SU-DHL-6 (cell line): ENCODE results near the gene ZDHHC24.

Experiments used
- H2AFZ ChIP-seq: fragments of 200-600 bp; sonication (generic); 2 replicates; pipeline ENCODE4 v1.6.1; 2014; ENCODE audit warnings: low read depth, mild to moderate bottlenecking, moderate library complexity, mixed read lengths, antibody characterized with exemption, low read length; ENCODE audit not compliant: severe bottlenecking
- H3F3A ChIP-seq: fragments of 200-600 bp; shearing (Covaris generic); 2 replicates; pipeline ENCODE4 v1.6.0; 2016; ENCODE audit warnings: antibody characterized with exemption, mild to moderate bottlenecking; ENCODE audit not compliant: insufficient read depth
- H3K27ac ChIP-seq: fragments of 200-600 bp; sonication (generic); 2 replicates; pipeline ENCODE4 v1.5.1; 2016; ENCODE audit warnings: low read depth, mild to moderate bottlenecking, low read length, moderate library complexity, mixed read lengths
- H3K27me3 ChIP-seq: fragments of 200-600 bp; sonication (generic), shearing (Covaris generic); 2 replicates; pipeline ENCODE4 v1.6.0; 2014; ENCODE audit warnings: mild to moderate bottlenecking, low read length
- H3K36me3 ChIP-seq: fragments of 200-600 bp; sonication (generic); 2 replicates; pipeline ENCODE4 v1.6.1; 2014; ENCODE audit warnings: mild to moderate bottlenecking, low read length, mixed read lengths
- H3K4me2 ChIP-seq: fragments of 300-600, 200-600 bp; shearing (Covaris generic), sonication (generic); 2 replicates; pipeline ENCODE4 v1.6.0; 2014; ENCODE audit warnings: low read length, low read depth, mild to moderate bottlenecking; ENCODE audit not compliant: poor library complexity, severe bottlenecking
- H3K4me3 ChIP-seq: fragments of 200-600 bp; sonication (generic); 2 replicates; pipeline ENCODE4 v1.5.1; 2014; ENCODE audit warnings: antibody characterized with exemption, low read length, mild to moderate bottlenecking, mixed read lengths; ENCODE audit not compliant: insufficient read depth, poor library complexity, severe bottlenecking
- H3K79me2 ChIP-seq: fragments of 200-600 bp; sonication (generic); 2 replicates; pipeline ENCODE4 v1.6.1; 2014; ENCODE audit warnings: mild to moderate bottlenecking, low read length, moderate library complexity; ENCODE audit not compliant: insufficient read depth
- H3K9ac ChIP-seq: fragments of 200-600 bp; sonication (generic); 2 replicates; pipeline ENCODE4 v1.7.0; 2014; ENCODE audit warnings: mild to moderate bottlenecking, low read length
- H3K9me2 ChIP-seq: fragments of 200-600 bp; sonication (generic); replicated peaks from 2 replicates; pipeline ENCODE4 v1.6.1; 2014; ENCODE audit warnings: low read length; ENCODE audit not compliant: insufficient read depth
- H3K9me3 ChIP-seq: fragments of 200-600 bp; sonication (generic); 2 replicates; pipeline ENCODE4 v1.6.1; 2014; ENCODE audit warnings: low read length, mixed read lengths; ENCODE audit not compliant: insufficient read depth
- H4K20me1 ChIP-seq: fragments of 200-600 bp; sonication (generic); 2 replicates; pipeline ENCODE4 v1.6.1; 2014; ENCODE audit warnings: low read depth, mild to moderate bottlenecking, antibody characterized with exemption, low read length, moderate library complexity, mixed read lengths
- EZH2phosphoT487 ChIP-seq: fragments of 200-600 bp; sonication (generic), shearing (Covaris generic); conservative IDR thresholded peaks from 2 replicates; pipeline ENCODE4 v1.6.1; 2018; ENCODE audit warnings: mild to moderate bottlenecking, antibody characterized with exemption, low read length, moderate library complexity, mixed read lengths
- TF ChIP-seq, protein P1 (sequence below): fragments of 200-600 bp; sonication (generic); IDR thresholded peaks from one replicate; pipeline ENCODE4 v1.5.1; 2017; ENCODE audit warnings: antibody characterized with exemption, mild to moderate bottlenecking, low read length, moderate library complexity; ENCODE audit not compliant: insufficient read depth, poor library complexity, severe bottlenecking

ZDHHC24 gene

DNA sequence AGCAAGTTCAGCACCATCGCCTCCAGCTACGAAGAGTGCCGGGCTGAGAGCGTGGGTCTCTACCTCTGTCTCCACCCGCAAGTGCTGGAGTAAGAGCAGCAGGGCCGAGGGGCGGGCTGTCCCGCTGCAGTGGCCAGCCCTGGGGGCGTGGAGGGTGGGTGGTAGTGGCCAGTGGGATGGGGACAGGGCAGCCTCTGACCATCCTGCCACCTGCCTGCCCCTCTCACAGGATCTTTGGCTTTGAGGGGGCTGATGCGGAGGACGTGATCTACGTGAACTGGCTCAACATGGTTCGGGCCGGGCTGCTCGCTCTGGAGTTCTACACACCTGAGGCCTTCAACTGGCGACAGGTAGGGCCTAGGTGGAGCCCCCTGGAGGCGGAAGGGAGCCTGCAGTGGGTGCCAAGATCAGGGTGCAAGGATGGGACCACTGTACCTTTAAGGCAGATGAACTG, 50.4 kb downstream of the ZDHHC24 start:
- no peaks in the 10 kb centered on the region for H3F3A ChIP-seq
- H3K4me2 ChIP-seq = no peak overlapping the region
- H3K27ac ChIP-seq = no peak overlapping the region
- no peaks in the 10 kb centered on the region for H3K9me2 ChIP-seq
- TF ChIP-seq EZH2phosphoT487 = no peak
- TF ChIP-seq, protein P1, sequence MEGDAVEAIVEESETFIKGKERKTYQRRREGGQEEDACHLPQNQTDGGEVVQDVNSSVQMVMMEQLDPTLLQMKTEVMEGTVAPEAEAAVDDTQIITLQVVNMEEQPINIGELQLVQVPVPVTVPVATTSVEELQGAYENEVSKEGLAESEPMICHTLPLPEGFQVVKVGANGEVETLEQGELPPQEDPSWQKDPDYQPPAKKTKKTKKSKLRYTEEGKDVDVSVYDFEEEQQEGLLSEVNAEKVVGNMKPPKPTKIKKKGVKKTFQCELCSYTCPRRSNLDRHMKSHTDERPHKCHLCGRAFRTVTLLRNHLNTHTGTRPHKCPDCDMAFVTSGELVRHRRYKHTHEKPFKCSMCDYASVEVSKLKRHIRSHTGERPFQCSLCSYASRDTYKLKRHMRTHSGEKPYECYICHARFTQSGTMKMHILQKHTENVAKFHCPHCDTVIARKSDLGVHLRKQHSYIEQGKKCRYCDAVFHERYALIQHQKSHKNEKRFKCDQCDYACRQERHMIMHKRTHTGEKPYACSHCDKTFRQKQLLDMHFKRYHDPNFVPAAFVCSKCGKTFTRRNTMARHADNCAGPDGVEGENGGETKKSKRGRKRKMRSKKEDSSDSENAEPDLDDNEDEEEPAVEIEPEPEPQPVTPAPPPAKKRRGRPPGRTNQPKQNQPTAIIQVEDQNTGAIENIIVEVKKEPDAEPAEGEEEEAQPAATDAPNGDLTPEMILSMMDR = peak; percentile 21
- H2AFZ ChIP-seq = no peak overlapping the region
- H3K4me3 ChIP-seq = no peak overlapping the region
- H3K9ac ChIP-seq = no peak overlapping the region
- no peaks in the 10 kb centered on the region for H4K20me1 ChIP-seq
- H3K9me3 ChIP-seq = no peaks in the 10 kb centered on the region
- no peaks in the 10 kb centered on the region for H3K36me3 ChIP-seq
- no peaks in the 10 kb centered on the region for H3K79me2 ChIP-seq
- no peaks in the 10 kb centered on the region for H3K27me3 ChIP-seq

DNA sequence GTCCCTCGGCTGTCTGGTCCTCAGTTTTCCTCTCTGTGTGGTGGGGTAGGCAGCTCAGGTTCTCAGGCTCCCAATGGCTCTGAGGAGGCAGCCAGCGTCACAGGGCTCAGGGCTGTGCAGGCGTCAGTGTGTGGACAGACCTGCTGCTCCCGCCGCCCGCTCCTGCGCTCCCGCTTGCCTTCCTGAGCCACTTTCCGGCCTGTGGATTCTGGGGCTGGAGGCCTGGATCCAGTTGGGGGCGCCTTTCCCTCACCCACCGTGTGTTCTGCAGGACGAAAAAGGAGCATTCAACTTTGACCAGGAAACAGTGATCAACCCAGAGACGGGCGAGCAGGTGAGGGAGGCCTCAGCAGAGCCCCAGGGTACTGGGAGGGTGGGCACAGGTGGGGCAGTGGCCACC, 50.9 kb downstream of the ZDHHC24 start:
- Histone ChIP-seq H3K4me2 (no peak overlapping the region), H3K27me3 (no peaks in the 10 kb centered on the region), H4K20me1 (no peaks in the 10 kb centered on the region), H3K27ac (no peak overlapping the region), H3F3A (no peaks in the 10 kb centered on the region), H3K9me2 (no peaks in the 10 kb centered on the region), H2AFZ (no peak overlapping the region), H3K79me2 (no peaks in the 10 kb centered on the region), H3K9me3 (no peaks in the 10 kb centered on the region), H3K9ac (no peak overlapping the region), H3K36me3 (no peaks in the 10 kb centered on the region), H3K4me3 (no peak overlapping the region)
- TF ChIP-seq, protein P1 = no peak
- no peak for TF ChIP-seq EZH2phosphoT487

DNA sequence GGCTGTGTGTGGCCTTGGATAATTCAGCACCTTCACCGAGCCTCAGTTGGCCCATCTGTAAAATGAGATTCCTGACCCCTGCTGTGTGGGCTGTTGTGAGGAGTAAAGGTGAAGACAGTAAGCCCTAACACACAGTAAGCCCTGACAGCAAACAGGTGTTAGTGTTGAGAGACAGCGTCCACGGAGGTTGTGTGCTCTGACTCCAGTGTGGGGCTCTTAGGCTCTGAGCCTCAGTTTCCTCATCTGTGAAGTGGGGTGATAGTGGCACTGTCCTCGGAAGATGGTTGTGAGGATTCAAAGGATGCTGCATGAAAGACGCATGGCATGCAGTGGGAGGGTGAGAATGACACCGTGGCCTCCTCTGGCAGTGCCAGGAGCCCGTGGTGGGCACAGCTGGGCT, 51.4 kb downstream of the ZDHHC24 start:
- H3K9ac ChIP-seq = no peak overlapping the region
- H3K9me3 ChIP-seq = no peaks in the 10 kb centered on the region
- no peaks in the 10 kb centered on the region for H3F3A ChIP-seq
- H3K27me3 ChIP-seq = no peaks in the 10 kb centered on the region
- H3K9me2 ChIP-seq = no peaks in the 10 kb centered on the region
- no peak overlapping the region for H3K27ac ChIP-seq
- H3K79me2 ChIP-seq = no peaks in the 10 kb centered on the region
- no peaks in the 10 kb centered on the region for H4K20me1 ChIP-seq
- H3K4me2 ChIP-seq = no peak overlapping the region
- no peaks in the 10 kb centered on the region for H3K36me3 ChIP-seq
- H2AFZ ChIP-seq = no peak overlapping the region
- TF ChIP-seq, protein P1 = no peak
- TF ChIP-seq EZH2phosphoT487 = no peak
- H3K4me3 ChIP-seq = no peak overlapping the region
